PC-9 (cell line): ENCODE results near the gene SYT8.

Experiments
- CTCF ChIP-seq: fragments of 200-600 bp; sonication (generic); conservative IDR thresholded peaks from 2 replicates; pipeline ENCODE4 v1.6.1; 2017; ENCODE audit warnings: mixed run types, antibody characterized with exemption, mild to moderate bottlenecking, moderate library complexity
- EZH2 ChIP-seq: fragments of 200-600 bp; sonication (generic); IDR thresholded peaks from 2 replicates; pipeline ENCODE4 v1.8.0; 2017; ENCODE audit warnings: antibody characterized with exemption, low read depth

- TF ChIP-seq EZH2: no peak
- no peak for TF ChIP-seq CTCF
Measured at GRCh38 chr11:1870721-1871466, 36.1 kb downstream of the SYT8 start.
